Activated CD4-positive, CD25-positive, alpha-beta regulatory T cell treated with anti-CD3 and anti-CD28 coated beads, Interleukin-2, amount 50 U/mL, for 24 hours (primary cell): ENCODE measurements around the gene OXSR1.

Experiments used
- ATAC-seq, 2 donors: fragments of 150-1000 bp; cut with Tn5 transposase; one replicate each; pipeline ENCODE4 v1.10.0; 2021; ENCODE audit warnings: mild to moderate bottlenecking in 1 of 2, moderate library complexity in 1 of 2

The OXSR1 gene

DNA sequence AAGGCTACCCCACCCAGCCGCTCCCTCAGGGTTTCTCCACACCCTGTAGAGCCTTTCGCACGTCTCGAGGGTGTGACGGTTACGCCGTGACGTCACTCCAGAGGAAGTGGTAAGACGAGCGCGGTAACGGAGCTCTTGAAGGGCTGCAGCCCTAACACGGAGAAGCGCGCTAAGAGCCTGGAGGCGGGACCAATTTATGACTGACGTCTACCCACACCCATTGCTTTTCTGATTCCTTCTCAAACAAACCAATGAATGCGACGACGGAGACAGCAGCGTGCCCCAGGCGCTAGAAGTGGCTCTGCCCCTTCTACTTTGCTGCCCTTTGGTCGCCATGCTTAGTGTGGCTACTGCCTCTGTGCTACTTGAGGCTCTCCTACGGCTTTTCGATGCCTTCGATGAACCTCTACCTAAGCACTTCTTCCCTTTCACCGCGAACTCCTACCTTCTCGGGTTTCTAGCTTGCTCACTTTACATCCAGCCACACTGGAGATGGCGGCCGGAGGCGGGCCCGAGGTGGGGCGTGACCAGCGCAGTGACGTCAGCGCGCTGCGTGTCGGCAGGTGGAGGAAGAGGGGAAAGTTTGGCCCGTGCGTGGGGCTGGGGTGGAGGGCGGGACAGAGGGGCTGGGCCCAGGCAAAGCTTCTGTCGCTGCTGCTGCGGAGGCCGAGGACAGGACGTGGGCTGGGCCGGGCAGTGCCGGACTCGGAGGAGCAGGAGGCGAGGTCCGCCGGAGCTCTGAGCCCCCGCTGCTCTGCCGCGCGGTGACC, at the start of gene OXSR1:
TSS of gene OXSR1 (plus strand) at position 586 of the 770 bp plus-strand sequence. CDS start 340 bp downstream, outside the sequence.
- peak; percentile 90 to 94 for ATAC-seq

DNA sequence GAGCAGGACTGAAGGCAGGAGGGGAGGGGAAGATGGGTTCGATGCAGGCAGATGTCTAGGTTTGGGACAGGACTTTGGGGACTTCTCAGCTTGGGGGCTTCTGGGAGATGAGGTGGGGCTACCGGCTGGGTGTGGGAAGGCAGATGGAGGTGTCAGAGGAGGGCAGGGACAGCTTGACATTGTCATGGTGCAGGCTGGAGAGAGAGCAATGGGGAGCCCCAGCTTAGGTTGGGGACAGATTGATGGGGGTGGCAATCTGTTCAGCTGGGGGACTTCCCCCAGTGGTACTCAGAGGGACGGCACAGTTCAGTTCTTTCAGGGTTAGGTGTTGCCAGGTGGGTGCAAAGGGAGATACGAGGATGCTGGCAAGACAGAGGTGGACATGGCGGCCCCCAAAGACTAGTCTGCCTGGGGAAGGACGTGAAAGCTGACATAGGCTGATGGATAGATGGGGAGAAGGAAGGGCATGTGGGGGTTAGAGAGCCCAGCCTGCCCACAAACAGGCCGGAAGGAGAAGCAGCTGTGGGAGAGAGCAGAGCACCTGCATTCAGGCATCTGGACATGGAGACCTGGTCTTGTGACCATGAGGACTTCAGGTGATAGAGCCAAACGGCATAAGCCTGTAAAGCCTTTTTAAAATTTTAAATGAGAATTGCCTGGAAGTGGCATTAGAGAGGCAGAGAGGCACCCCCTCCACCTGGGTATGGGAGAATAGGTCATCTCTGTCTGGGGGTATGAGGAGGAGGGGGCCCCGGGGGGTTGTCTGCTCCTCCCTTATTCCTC, 49.5 kb upstream of the OXSR1 start:
- no peak for ATAC-seq

DNA sequence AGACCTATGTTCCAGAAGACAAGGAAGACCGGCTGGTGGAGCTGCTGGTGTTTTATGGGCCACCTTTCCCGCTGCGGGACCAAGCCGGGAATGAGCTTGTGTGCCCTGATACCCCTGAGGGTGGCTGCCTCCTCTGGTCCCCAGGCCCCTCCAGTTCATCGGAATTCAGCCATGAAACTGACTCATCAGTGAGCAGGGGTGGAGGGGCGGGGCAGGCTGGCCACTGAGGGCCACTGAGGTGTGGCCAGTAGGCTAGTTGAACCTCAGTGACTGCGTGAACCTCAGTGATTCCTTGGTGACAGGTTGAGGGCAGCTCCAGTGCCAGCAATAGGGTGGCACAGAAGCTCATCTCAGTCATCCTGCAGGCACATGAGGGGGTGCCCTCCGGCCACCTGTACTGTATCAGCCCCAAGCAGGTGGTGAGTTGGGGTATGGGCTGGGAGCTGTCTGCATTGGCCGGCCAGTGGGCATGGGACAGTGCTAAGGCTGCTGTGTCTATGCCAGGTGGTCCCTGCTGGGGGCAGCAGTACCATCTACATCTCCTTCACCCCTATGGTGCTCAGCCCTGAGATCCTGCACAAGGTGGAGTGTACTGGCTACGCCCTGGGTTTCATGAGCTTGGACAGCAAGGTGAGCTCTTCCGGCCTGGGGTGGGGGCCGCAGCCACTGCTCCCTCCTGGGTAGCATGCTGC, 48.7 kb upstream of the OXSR1 start:
- no peak for ATAC-seq

DNA sequence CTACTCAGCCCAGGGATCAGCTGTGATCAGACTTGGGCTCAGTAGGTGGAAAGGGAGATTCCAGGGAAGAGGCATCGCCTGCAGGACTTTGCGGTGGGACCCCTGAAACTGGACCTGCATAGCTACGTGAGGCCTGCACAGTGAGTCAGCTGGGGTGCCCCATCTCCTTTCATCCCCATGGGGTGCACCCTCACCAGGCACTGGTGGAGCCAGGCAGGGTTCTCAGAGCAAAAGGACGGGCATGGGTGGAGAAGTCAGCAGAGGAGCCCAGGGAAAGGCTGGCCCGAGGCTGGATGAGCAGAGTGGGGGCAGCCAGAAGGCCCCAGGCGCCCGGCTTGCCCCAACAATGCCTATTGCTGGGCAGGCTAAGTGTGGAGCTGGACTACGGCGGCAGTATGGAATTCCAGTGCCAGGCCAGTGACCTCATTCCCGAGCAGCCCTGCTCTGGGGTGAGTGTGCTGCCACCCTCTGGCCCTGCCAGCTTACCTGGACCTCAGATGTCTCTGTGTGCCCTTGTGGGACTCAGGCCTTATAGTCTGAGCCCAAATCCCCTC, 48.1 kb upstream of the OXSR1 start:
- no peak for ATAC-seq

DNA sequence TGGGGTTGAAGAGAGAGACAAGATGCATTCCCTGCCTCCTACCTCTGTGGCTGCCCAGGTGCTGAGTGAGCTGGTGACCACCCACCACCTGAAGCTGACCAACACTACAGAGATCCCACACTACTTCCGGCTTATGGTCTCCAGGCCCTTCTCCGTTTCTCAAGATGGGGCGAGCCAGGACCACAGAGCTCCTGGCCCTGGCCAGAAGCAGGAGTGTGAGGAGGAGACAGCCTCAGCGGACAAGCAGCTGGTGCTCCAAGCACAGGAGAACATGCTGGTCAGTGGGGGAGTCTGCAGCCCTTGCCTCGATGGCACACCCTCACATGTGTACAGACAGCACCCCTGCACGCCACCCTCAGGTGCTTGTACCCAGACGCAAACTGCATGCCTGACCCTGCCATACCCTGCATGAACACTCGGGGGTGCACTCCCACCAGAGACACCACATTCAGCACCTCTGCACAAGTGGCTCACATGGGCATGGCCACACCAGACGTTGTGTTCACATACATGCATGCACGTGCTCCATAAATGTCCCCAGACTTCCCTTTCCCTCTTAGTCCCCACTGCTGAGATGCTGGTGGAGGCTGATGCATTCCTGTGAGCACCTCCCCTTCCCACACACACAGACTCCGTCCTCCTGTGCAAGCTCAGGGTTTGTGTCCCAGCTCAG, 47.5 kb upstream of the OXSR1 start:
- peak; percentile 83 to 85 for ATAC-seq

DNA sequence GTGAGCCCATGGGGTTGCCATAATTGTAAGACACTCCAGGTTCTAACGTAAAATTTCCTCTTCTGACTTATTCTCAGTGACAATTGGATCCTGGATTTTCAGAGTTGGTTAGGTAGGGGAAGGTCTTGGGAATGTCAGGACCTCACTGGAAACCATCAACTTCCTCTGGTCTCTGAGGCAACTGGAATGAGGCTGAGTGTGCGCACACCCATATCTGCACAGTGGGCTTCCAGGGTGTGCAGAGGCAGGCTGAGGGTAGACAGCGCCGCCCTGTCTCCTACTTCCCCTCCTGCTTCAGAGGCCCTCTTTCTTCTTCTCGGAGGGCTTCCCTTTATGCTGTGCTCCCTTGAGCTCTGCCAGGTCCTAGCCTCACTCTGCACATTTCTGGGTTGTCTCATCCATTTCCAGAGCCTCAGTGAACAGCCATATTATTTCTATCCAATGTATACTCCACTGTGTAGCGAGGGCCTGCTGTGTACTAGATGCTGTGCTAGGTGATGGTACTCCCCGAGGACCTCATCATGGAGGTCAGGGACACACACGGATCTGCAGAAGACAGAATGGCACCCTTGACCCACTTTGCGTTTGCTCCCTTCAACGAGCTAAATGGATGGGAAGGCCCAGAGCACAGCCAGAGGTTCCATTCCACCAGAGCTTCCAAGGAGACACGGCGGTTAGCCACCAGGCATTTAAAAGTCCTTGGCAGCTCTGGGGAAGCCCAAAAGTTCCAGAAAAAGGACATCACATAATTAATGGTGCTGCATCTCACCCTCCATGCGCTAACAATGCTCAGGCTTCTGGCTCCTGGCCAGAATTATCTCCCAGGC, 46.7 kb upstream of the OXSR1 start:
- no peak for ATAC-seq

DNA sequence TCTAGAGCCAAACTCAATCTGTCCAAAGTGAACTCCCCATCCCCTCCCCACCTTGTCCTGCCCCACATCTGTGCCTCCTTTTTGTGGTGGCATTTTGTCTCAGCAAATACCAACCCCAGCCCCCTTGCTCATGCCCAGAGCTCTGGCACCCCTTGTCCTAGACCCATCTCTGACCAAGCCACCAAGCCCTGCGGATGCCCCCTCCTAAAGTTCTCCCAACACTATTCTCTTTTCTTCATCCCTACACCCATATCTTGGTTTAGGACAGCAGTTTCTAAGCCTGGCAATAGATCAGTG, 46.1 kb upstream of the OXSR1 start:
- ATAC-seq = no peak

DNA sequence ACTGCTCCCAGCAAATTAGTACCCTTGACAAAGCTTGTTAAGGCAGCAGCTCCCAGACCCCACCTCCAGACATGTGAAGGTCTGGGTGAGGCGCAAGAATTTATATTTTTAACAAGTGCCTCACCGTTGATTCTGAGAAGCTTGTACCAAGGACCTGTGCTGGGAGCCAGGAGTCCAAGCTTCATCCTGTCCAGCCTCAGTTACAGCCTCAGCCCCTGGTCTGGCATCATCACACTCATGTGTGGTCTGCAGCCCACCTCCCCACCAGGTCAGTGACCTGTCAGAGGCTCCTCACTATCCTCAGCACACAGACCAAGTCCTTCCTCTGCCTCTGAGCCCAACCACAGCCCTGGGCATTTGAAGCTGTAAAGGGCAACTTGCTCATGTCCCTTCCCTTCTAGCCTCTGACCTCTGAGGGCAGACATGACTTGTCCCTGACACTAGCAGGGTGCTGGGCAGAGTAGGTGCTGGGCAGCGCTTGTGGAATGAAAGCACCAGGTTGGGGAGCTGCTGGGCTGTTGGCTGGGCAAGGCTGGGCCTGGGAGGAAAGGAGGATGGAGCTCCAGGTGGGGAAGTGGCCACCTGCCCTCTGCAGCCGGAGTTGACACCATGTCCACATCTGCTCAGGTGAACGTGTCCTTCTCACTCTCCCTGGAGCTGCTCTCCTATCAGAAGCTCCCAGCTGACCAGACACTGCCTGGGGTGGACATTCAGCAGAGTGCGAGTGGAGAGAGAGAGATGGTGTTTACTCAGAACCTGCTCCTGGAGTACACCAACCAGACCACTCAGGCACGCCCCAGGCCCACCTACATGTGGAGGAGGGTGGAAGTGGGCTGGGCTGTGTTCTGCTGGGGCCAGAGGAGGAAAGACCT, 45.3 kb upstream of the OXSR1 start:
- ATAC-seq = no peak

DNA sequence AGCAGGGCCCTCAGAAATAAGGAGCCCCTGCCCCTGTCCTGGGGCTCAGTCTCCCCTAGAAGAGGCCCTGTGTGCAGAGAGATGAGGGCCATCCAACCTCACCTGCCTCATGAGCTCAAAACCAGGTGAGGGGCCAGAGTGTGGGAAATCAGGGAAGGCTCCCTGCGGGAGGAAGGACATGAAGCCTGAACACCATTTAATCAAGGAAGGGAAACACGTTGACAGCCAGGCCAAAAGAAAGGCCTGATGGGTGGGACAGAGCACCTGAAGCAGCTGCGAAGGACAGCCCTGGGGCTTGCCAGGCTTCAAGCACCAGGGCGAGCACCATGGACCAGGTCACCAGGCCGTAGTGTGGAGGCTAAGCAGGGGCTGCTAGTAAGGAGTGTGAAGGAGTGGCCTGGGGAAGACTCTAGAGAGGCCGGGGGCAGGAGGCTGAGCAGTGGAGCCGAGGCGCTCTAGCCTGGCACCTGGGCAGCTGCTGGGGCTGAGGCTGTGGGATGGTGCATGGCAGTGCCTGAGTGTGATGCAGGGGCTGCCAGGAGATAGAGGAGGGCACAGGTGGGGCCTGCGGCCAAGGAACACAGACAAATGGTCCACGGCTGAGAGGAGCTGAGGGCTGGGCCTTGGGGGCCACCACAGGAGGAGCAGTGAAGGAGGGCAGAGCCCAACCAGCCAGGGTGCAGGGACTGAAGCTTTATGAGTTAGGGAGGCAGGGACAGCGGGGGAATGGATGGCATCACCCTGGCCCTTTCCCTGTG, 44.5 kb upstream of the OXSR1 start:
- ATAC-seq = no peak

DNA sequence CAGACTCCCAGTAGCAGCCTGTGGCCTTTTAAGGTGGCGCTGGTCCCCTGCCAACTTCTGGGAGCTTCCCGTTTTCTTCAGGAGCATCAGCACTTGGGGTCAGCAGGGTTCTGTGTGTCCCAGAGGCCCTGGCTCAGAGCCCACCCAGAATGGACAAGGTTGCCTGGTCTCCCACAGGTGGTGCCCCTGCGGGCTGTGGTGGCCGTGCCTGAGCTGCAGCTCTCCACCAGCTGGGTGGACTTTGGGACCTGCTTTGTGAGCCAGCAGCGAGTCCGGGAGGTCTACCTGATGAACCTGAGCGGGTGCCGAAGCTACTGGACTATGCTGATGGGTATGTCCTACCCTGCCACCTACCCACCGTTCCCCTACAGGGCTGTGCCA, 43.9 kb upstream of the OXSR1 start:
- ATAC-seq = no peak

DNA sequence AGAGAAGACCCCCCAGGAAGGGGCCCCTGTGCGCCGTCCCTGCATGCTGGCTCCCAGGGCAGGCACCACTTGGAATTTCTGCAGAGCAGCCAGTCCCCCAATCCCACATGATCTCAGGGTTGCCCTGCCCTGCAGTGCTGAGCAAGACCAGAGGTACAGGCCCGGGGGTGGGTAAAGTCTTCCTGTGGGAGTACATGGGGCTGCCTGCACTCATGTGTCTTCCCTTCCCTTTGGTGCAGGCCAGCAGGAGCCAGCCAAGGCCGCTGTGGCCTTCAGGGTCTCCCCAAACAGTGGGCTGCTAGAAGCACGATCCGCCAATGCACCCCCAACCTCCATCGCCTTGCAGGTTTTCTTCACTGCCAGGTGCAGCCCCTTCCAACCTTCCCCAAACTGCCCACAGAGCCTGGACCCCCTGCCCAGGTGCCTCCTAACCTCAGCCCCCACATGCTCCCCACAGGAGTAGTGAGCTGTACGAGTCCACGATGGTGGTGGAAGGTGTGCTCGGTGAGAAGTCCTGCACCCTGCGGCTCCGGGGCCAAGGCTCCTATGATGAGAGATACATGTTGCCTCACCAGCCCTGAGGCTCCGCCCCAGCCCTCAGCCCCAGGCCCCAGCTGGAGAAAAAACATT, 43.4 kb upstream of the OXSR1 start:
- ATAC-seq = no peak

DNA sequence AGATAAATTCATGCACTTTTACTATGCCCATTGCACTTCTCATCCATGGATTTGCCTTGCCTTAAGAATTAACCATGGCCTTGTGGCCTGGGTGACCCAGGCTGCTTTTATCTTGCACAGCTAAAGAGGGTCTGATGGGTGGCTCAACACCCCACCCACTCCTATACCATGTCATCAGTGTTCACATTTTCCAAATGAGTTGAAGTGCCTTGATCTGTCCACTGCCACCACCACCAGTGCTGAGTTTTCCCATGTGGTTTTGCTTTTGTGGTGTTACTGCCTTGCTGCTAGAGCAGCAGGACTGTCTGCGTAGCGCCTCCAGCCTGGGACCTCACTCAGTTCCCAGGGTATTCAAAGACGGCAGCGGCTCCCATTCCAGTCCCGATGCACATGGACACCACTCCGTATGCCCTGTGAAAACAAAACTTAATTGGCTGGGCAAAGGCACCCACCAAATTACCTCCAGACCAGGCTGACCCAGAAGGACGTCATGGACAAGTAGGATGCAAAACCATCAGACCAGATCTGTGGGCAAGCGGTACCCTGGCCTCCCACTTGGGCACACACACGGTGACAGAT, 42.5 kb upstream of the OXSR1 start:
- no peak for ATAC-seq

DNA sequence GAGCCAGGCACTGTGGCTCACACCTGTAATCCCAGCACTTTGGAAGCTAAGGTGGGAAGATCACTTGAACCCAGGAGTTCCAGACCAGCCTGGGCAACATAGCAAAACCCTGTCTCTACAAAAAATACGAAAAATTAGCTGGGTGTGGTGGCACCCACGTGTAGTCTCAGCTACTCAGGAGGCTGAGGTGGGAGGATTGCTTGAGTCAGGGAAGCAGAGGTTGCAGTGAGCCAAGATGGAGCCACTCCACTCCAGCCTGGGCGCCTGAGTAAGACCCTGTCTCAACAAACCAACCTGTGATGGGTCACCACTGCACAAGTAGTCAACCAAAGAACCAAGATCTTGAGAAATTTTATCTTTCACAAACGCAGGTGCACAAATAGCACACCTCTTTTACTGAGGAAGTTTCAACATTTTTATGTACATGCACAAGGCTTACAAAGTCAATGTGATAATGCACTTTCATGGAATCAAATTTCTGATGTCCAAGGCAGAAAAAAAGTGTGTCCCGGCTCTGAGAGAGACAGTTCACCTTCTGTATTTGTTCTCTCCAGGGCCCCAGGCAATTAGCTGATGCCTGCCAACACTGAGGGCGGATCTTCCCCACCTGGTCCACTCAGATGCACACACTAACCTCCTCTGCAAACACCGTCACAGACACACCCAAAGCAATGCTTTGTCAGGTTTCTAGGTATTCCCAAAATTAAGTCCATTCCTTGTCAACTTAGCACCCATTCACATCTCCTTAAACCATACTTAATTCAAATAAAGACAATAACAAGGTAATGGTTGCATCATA, 40.8 kb upstream of the OXSR1 start:
- no peak for ATAC-seq

DNA sequence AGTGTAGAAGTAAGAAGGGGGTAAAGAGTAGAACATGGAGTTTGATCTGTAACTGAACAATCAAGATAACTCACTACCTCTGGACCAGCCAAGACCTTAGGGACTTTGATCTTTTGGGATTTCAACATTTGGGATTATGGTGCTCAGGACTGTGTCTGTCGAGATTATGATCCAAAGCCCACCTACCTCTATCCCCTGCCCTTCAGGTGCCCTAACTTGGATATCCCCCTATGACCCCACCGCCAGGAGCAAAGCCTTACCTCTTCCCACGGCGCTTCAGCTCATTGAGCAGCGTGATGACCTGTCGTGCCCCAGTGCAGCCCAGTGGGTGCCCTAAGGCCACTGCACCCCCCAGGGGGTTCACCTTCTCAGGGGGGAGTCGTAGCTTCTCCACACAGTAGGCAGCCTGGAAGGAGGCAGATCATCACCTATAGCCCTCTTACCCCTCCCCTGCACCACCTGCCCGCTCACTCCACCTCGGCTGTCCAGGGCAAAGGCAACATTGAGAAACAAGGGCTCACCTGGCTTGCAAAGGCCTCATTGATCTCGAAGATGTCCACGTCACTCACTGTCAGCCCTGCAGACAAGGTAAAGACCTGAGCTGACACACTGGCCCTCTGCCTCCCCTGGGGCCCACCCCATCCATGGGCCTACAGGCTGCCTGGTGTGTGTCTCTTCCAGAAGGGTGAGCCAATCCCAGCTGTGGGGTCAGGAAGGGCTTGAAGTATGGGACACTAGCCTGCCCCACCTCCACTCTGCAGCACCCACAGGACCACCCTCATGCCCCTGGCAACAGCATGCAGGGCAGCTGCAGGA, 39.8 kb upstream of the OXSR1 start:
- ATAC-seq = no peak

DNA sequence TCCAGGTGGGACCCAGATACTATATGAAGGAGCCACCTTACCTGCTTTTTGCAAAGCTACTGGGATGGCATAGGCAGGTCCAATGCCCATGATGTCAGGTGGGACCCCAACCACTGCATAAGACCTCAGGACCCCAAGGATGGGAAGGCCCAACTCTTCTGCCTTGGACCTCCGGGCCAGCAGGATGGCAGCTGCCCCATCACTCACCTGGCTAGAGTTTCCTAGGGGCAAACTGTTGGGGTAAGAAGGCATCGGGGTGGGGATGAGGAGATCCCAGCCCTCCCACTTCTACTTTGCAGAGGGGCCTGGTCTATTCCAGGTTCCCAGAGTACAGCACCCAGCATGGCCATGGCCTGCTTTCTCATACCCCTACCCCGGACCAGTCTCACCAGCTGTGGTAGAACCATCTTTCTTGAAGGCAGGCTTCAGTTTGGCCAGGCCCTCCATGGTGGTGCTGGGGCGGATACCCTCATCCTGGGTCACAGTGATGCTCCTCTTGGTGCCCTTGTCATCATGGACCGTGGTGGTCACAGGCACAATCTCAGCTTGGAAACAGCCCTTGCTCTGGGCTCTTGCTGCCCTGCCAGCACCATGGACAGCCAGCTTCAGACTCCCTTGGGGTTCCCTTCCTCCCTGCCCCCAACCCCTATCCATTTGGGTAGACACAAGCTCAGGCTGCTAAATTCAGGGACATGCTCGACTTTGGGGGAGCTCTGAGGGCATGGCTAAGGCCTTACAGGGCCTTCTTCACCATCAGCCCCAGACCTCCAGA, 39.0 kb upstream of the OXSR1 start:
- no peak for ATAC-seq

DNA sequence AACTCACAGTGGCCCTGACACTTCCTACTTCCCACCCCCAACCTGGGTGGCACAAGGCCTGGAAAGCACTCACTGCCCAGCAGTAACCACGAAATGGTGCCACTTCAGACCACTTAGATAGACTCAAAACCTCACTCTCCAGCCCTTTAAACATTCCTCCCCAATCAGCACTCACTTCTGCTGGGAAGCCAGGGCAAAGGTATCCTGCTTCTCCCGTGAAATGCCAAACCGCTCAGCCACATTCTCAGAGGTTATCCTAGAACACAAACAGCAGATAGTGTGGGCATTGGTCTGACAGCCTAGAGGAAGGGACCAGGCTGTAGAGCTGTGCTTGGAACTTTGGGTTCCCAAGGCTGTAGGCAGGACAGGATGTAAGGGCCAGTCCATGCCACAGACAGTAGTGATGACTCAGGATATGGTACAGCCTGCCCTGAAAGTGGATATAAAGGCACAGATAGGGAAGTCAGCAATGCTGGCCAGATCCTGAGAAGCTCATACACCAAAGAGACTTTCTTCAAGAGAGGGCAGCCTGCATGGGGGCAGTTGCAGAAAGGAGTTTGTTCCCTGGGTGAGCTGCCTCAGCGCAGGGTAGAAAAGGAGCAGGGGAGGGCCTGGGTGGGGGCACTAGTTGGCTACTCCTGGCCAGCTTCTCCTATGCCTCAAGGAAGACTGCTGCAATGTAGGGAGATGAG, 37.6 kb upstream of the OXSR1 start:
- no peak for ATAC-seq
